ENCODE measurements around the gene PRKG2.
"Not testable (repeated sequence)": the region's sequence is repeated elsewhere in the genome, so short reads cannot be mapped to it uniquely, and the experiment has no call there.

PRKG2 gene, protein sequence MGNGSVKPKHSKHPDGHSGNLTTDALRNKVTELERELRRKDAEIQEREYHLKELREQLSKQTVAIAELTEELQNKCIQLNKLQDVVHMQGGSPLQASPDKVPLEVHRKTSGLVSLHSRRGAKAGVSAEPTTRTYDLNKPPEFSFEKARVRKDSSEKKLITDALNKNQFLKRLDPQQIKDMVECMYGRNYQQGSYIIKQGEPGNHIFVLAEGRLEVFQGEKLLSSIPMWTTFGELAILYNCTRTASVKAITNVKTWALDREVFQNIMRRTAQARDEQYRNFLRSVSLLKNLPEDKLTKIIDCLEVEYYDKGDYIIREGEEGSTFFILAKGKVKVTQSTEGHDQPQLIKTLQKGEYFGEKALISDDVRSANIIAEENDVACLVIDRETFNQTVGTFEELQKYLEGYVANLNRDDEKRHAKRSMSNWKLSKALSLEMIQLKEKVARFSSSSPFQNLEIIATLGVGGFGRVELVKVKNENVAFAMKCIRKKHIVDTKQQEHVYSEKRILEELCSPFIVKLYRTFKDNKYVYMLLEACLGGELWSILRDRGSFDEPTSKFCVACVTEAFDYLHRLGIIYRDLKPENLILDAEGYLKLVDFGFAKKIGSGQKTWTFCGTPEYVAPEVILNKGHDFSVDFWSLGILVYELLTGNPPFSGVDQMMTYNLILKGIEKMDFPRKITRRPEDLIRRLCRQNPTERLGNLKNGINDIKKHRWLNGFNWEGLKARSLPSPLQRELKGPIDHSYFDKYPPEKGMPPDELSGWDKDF

DNA sequence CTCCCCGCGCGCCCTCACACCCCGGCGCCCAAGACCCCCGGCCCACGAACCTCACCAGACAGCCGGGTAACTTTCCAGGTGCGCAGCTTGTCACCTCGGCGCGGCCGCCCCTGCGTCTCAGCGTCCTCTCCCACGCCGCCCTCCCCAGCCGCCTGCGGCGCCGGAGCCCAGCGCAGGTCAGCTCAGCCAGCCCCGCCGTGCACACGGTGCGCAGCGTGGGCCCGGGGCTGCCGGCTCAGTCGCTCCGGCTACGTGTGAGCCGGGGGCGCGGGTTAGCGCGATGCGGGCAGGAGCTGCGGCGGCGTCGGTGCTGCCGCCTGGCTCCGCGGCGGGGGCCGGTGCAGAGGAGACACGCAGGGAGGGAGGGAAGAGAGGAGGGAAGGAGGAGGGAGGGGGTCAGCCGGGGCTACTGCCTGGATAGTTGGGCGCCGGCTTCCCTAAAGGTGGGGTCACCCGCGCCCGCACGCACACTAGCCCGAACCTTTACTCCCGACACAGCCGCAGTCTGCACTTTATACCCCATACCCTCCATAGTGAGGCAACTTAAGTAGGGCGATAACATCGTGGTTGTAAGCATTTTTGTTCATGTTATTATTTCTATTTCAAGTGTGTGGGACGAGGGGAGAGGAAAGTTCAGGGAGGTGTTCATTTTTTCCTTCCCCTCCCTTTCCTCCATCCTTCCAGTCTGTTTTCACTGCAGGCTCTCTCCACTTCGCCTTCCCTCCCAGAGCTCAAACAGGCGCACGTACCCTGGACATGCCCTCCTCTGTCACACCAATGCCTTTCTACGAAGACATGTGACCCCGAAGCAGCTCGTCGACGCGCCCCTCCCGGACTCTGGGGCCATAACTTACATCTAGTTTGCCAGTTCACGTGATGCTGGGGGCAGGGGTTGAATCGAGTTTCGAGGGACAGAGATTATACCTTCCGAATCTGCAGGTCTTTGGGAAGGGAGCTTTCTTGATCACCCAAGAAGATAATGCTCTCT lies at the start of gene PRKG2:
Gene PRKG2, minus strand, starts transcription at position 342 of the 988 bp plus-strand sequence. CDS start 10,175 bp downstream, outside the sequence.
- DNase-seq (ENCODE audit: low read depth, low spot score) = no peak
- no peak within 1 kb of the TSS for H3K27ac ChIP-seq

DNA sequence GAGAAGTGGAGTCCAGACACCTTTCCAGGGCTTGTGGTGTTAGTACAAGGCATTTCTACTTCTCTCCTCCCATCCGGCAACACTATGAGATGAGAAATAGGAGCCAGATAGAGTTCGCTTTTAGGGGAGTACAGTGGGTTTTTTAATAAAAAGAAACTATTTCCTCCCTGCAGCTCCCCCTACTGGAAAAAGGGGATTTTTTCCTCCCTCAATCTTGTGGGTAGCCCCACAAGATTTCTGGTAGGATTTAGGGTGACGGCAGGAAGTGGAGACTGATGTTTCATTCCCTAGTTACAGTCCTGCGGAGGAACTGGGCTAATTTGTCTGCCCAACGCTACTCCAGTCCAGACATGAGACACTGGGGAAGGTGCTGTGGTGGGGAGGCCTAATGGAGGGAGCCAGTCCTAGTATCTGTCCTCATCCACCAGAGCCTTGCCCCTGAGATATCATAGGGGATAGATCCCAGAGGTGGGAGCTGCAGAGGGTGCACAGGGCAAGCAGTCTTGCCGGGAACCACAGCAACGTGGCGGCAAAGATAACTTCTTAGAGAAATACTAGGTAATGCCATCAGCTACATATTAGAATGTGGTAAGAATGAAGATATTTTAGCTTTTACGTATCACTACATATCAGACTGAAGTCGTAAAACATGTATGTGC lies 45.5 kb upstream of the PRKG2 start:
- H3K27ac ChIP-seq = no peak overlapping the region
- no peak for DNase-seq (ENCODE audit: low read depth, low spot score)

DNA sequence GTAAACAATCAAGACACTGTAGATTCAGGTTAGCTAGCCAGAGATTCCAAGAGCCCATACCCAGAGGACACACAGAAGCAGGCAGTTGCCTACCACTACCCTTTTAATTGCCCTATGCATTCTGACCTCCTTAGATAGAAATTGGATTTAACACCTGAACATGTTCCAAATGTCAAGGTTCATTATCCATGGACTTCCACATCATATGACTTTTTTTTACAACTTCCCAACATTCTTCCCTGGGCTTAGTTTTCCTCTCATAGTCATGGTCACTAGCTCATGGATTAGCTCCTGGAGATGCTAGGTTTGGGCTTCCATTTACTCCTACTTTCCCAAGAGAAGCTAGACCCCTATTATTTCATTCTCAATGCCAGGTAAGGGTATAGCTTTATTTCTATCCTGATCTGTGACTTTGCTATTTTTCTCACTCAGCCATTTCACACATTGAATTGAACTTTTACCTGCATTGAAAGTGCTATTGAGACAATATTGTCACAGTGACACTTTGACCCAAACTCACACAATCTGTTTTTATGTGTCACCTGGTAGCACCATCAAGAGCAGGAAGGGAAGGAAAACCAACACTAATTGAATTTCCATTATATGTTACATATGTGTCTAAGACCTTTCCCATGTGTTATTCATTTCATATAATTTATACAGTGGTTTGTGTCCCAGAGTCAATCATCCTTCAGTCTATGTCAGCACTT lies 44.0 kb upstream of the PRKG2 start:
- no peak overlapping the region for H3K27ac ChIP-seq
- no peak for DNase-seq (ENCODE audit: low read depth, low spot score)

DNA sequence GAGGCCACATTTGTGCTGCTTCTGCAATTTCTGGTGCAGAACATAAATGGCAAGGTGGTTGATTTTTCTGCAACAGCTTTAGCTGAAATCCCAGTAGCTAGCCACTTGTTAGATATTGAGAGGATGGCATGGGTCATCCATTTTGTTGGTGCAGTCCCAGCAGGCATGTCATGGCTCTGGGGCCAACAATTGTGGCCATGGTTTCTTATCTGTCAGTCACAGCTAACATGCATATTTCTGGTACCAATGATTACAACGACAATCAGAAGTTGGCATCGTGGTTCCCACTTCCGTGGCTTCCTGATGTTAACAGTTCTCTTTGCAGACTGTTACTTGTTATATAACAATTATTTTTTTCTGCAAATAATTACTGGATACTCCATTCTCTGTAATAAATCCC lies 42.8 kb upstream of the PRKG2 start:
- no peak for DNase-seq (ENCODE audit: low read depth, low spot score)
- H3K27ac ChIP-seq = no peak overlapping the region

DNA sequence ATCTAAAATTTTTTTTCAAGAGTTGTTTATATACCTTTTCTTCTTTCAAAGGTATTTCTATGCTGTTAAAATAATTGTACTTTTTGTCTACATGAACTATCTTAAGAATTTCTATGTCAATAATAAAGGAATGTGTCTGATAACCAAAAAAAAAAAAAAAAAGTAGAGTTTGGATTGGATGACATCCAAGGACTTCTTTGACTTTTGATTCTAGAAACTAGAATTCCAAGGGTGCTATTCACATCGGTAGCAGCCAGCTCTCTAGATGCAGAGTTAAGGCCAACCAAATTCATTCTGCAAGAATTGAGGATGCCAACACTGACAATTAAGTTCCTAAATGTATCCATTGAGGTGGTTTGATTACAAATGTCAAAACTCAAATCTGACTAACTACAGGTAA lies 42.0 kb upstream of the PRKG2 start:
- H3K27ac ChIP-seq = no peak overlapping the region
- no peak for DNase-seq (ENCODE audit: low read depth, low spot score)

DNA sequence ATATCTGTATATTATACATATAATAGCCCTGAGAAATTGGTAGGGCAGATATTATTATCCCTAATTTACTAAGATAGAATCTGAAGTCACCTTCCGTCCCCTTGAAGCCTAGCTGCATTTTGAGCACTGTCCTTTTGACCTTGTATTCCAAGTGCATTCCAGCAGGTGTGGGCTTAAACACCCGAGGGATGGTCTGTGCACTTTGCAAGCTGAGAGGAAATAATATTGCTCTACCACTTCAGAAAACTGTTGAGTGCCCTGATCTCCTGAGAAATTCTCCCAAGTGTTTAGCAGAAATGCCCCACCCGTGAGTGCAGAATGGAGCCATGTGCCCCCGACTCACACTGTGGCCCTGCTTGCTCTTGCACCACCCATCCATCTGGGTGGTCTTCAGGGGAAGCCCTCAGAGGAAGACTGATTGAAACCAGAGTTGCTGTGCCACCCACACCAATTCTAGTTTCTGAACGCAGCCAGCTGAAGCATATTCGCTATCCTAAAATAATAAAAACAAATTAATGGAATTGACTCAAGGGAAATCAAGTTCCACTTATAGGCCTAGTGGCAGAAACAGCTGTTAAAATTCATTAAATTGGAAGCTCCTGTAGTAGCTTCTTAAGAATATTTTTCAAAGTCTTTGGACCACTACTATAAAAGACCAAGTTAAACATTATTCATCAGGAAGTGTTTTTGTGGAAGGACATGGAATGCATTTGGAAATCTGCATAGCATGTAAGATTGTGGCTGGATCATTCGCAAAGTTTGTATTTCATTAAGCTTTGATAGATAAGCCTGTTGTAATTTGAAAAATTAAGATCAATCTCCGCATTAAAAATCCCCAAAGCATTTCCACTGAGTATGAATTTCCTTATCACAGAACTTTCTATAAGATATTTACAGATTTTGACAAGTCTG lies 41.3 kb upstream of the PRKG2 start:
- no peak overlapping the region for H3K27ac ChIP-seq
- no peak for DNase-seq (ENCODE audit: low read depth, low spot score)

DNA sequence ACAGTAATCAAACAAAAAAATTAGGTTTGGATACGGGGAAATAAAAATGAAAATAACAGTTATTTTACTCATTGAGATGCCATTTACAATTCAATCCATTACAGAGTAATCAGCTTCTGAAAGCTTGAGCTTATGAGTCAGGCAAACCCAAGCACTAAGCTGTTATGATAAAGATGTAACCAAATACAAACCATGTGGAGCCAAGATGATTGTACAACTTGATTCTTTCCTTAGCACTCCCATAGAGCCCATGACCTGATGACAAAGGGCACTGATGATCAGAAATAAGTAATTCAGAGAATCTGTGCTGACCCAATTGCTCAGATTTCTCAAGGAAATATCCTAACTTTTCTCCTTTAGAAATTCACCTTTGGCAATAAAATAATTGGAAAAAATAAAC lies 40.5 kb upstream of the PRKG2 start:
- DNase-seq (ENCODE audit: low read depth, low spot score) = no peak
- H3K27ac ChIP-seq = no peak overlapping the region

DNA sequence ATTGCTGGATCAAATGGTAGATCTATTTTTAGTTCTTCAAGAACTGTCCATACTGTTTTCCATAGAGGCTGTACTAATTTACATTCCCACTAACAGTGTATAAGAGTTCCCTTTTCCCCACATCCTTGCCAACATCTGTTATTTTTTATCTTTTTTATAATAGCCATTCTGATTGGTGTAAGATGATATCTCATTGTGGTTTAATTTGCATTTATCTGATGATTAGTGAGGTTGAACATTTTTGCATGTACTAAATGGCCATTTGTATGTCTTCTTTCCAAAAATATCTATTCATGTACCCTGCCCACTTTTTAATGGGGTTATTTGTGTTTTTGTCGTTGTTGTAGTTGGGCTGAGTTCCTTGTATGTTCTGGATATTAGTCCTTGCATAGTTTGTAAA lies 35.4 kb upstream of the PRKG2 start:
- DNase-seq (ENCODE audit: low read depth, low spot score) = no peak
- no peak overlapping the region for H3K27ac ChIP-seq

DNA sequence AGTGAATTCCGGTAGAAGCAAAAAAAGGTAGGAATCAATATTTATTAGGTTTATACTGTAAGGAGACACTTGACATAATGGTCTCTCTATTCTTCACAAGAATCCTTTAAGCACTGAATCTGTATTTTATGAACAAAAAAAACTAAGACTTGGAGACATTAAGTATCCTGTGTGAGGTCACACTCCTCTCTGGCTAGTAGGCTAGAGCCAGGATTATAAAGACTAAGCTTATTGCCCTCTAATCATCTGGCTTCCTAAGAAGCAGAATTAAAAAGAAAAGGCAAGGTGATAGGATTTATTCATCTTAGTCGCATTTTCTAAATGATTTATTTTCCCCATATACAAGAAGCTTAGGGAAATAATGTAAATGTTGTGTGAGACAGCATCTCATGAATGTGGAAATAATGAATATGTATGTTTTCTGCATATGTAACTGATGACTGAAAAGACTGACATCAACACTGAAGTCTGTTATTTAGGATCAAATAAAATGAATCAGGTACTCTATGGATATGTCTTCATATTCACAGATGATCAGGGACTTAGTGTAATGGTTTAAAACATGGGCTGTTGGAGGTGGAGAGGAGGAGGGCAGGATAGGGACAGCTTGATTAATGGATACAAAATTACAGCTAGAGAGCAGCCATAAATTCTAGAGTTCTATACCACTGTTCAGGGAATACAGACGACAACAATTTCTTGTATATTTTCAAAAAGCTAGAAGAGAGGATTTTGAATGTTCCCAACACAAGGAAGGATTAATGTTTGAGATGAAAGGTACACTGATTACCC lies 30.4 kb upstream of the PRKG2 start:
- no peak overlapping the region for H3K27ac ChIP-seq
- no peak for DNase-seq (ENCODE audit: low read depth, low spot score)

DNA sequence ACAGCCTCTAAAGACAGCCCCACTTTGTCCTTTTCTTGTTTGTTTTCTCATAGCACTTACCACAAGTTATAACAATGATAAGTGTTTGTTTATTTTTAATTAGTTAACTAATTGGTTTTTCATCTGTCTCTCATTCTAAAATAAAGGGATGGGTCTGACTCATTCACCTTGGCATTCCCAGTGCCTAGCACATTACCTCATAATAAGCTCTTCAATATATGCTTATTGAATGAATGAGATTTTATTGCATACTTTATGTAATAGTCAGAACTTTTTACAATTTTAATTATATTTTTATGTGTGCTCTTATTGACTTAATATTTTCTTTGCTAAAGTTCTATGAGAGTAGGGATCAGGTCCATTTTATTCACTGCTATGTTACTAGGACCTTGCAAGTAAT lies 22.8 kb upstream of the PRKG2 start:
- DNase-seq (ENCODE audit: low read depth, low spot score) = no peak
- H3K27ac ChIP-seq = no peak overlapping the region

DNA sequence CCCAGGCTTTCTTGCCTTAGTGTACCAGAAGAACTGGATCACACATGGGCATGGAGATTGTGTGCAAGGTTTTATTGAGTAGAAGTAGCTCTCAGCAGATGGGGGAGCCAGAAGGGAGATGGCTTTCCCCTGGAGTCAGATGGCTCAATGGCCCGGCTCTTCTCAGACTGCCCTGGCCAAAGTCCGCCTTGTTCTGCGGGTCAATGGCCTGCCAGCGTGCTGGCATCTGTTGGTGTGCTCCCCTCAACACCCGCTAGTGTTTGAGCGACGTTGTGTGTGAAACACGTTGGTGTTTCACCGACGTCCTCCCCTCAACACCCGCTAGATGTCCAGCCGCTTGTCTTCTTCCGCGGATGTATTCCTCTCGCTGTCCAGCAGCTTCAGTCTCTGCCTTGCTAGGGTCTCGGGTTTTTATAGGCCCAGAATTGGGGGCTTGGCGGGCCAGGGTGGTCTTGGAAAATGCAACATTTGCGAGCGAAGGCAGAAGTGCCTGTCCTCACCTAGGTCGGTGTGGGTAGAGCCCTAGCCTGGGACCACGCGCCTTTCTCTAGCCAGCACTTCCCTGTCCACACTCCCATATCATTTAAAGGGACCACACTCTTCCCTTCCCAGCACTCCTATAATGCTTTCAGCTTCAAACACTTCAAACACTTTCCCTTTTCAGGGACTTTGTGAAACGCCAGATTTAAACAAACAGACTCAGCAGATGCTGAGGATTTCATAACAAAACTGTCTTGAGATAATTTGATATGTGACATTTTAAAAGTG lies 21.1 kb upstream of the PRKG2 start:
- H3K27ac ChIP-seq = no peak overlapping the region
- DNase-seq (ENCODE audit: low read depth, low spot score) = no peak

DNA sequence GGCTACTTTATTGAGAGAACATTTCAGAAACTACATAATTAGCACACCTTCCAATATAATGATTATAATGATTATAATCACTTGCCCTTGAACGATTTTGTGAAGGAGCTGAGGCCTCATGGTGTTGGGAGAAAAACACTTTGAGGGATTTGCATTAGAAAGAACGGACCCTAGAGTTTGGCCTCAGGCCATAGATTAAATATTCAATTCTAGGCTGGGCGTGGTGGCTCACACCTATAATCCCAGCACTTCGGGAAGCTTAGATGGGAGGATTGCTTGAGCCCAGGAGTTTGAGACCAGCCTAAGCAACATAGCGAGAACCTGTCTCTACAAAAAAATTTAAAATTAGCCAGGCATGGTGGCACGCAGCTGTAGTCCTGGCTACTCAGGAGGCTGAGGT lies 12.9 kb upstream of the PRKG2 start:
- DNase-seq (ENCODE audit: low read depth, low spot score) = no peak
- no peak overlapping the region for H3K27ac ChIP-seq

DNA sequence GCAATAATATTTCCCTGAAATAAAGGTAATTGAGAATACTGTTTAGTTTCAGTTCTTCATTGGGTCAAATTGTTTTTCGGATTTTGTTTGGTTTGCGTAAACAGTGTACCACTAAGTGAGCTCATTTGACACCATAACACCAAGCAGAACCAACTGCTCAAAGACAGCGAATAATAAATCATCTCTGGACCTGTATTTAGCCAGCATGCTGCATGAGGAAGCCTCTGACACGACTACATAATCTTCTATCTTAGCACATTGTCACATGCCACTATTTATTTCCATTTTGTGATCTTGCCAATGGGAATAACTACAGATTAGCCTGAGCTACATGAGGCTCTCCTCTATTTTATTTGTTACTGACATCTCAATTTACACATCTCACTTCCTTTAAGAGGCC lies 12.1 kb upstream of the PRKG2 start:
- H3K27ac ChIP-seq = no peak overlapping the region
- no peak for DNase-seq (ENCODE audit: low read depth, low spot score)

DNA sequence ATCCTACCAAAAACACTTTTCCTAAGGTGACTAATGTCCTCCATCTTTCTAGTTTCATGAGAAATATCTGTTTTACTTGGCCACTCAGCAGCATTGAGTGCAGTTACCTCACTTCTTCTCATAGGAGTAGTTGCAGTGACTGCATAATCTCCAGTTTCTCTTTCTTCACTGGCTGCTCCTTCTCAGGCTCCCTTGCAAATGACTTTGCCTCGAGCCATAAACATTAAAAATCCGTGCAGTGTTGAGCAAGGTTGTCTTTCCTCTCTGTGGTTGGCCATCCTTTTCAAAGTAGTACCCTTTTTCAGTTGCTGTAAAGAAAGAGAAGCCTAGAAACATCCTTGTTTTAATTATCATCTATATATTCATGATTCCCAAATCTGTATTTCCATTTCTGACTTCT lies 10.2 kb upstream of the PRKG2 start:
- H3K27ac ChIP-seq = no peak overlapping the region

DNA sequence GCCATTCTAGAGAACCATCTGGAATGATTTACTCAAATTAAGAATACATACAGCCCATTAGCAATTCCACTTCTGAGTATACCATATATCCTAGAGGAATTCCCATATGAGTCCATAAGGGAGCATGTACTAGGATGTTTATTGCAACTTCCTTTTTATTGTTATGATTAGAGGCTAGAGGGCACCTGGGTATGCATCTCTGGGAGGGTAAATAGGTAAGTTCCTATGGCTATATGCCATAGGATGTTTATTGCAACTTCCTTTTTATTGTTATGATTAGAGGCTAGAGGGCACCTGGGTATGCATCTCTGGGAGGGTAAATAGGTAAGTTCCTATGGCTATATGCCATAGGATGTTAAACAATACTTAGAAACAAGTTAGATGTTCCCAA lies 7.1 kb upstream of the PRKG2 start:
- H3K27ac ChIP-seq; DNase-seq (ENCODE audit: low read depth, low spot score): not testable (repeated sequence)

More for the DNA sequence above, 10.2 kb upstream of the PRKG2 start:
- no peak for DNase-seq (ENCODE audit: low read depth, low spot score)

DNA sequence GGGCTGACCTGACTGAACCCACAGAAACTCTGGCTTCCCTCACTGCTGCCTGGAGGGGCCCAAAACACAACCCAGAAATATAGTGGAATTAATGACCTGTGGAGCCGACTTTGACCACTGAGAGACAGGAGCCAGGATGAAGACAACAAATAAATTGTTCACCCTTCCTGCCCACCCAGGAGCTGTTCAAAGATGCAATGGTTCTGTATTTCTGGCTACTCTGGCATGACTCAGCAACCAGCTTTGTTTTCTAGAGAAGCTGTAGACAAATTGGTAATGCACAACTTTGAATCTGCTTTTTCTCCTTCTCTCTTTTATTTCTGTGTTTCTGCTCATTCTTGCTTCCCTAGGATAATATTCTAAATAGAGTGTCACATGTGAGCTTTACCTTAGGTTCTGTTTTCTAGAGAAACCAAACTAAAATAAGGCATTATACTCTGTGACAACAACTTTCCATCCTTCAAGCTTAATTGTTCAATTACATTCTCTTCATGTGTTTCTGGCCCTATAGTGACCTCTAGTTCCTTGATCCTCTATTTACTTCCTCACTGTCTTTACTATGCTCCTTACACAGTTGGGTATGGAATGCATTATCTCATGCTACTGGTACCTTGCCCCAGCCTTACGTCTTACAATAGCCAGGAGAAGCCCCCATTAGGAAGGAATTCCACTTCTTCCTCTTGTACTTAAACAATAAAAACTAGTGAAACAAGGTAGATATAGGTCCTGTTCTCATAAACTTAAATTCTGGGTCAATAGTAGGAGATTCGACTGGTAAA lies 6.5 kb upstream of the PRKG2 start:
- H3K27ac ChIP-seq = no peak overlapping the region
- DNase-seq (ENCODE audit: low read depth, low spot score) = no peak
